ACC112 (cell line): ENCODE data around the gene LIFR.
A peak's percentile ranks its signal among the peaks of the same experiment; 100 is the strongest.
"Not testable (repeated sequence)": the region's sequence is repeated elsewhere in the genome, so short reads cannot be mapped to it uniquely, and the experiment has no call there.

ENCODE experiments used
- H2AFZ ChIP-seq: fragments of 200-600 bp; sonication (generic); one replicate; pipeline ENCODE4 v1.6.0; 2017; ENCODE audit warnings: antibody characterized with exemption, low read length; ENCODE audit not compliant: unreplicated experiment
- H3K27ac ChIP-seq: fragments of 200-600 bp; sonication (generic); 2 replicates; pipeline ENCODE4 v1.5.1; 2014; ENCODE audit warnings: low read depth, mild to moderate bottlenecking, antibody characterized with exemption, low read length, moderate library complexity
- H3K27me3 ChIP-seq: fragments of 200-600 bp; sonication (generic); 2 replicates; pipeline ENCODE4 v1.6.1; 2014; ENCODE audit warnings: mild to moderate bottlenecking, antibody characterized with exemption, low read length, moderate library complexity, mixed read lengths; ENCODE audit not compliant: insufficient read depth
- H3K36me3 ChIP-seq: fragments of 200-600 bp; sonication (generic); 2 replicates; pipeline ENCODE4 v1.6.1; 2016; ENCODE audit warnings: mild to moderate bottlenecking, antibody characterized with exemption, low read length, moderate library complexity, mixed read lengths; ENCODE audit not compliant: insufficient read depth
- H3K4me1 ChIP-seq: fragments of 200-600 bp; sonication (generic); one replicate; pipeline ENCODE4 v1.6.1; 2016; ENCODE audit warnings: low read length, mixed read lengths; ENCODE audit not compliant: insufficient read depth, unreplicated experiment, control insufficient read depth
- H3K4me3 ChIP-seq: fragments of 200-600 bp; sonication (generic); 2 replicates; pipeline ENCODE4 v1.5.1; 2014; ENCODE audit warnings: mild to moderate bottlenecking, low read depth, low read length
- H3K79me2 ChIP-seq: fragments of 200-600 bp; sonication (generic); one replicate; pipeline ENCODE4 v1.6.0; 2016; ENCODE audit warnings: low read length; ENCODE audit not compliant: control insufficient read depth, unreplicated experiment, insufficient read depth

LIFR gene

GRCh38 chr5:38518341-38518740 is 38.1 kb downstream of the LIFR start:
- Histone ChIP-seq H3K27ac (no peak overlapping the region), H3K79me2 (no peaks in the 10 kb centered on the region), H3K4me3 (no peak overlapping the region), H2AFZ (no peak overlapping the region), H3K36me3 (peaks cover 12% of the 10 kb centered on the region; the same call in 1 of the 2 replicates), H3K27me3 (no peaks in the 10 kb centered on the region), H3K4me1 (no peaks in the 10 kb centered on the region)

GRCh38 chr5:38516649-38517048 is 39.8 kb downstream of the LIFR start:
- H3K4me1 ChIP-seq, H3K36me3 ChIP-seq, H3K27me3 ChIP-seq, H3K27ac ChIP-seq, H3K4me3 ChIP-seq, H3K79me2 ChIP-seq, H2AFZ ChIP-seq: not testable (repeated sequence)

GRCh38 chr5:38515646-38516045 is 40.8 kb downstream of the LIFR start:
- Histone ChIP-seq H3K79me2 (no peaks in the 10 kb centered on the region), H3K27ac (no peak overlapping the region), H3K4me3 (no peak overlapping the region), H2AFZ (no peak overlapping the region), H3K27me3 (no peaks in the 10 kb centered on the region), H3K36me3 (no peaks in the 10 kb centered on the region), H3K4me1 (no peaks in the 10 kb centered on the region)

GRCh38 chr5:38515092-38515491 is 41.4 kb downstream of the LIFR start:
- Histone ChIP-seq H3K27ac (no peak overlapping the region), H3K4me3 (no peak overlapping the region), H3K27me3 (no peaks in the 10 kb centered on the region), H2AFZ (no peak overlapping the region), H3K79me2 (no peaks in the 10 kb centered on the region), H3K4me1 (peaks cover 3% of the 10 kb centered on the region), H3K36me3 (no peaks in the 10 kb centered on the region)

- H3K4me1 ChIP-seq: peaks cover 17% of the 10 kb centered on the region
- peak overlapping the region; percentile 74 for H3K27ac ChIP-seq
- no peak overlapping the region for H2AFZ ChIP-seq
Measured at GRCh38 chr5:38509185-38509584, 47.3 kb downstream of the LIFR start.

GRCh38 chr5:38506302-38506701 is 50.1 kb downstream of the LIFR start:
- H3K4me1 ChIP-seq: peaks cover 17% of the 10 kb centered on the region
- H3K27ac ChIP-seq: no peak overlapping the region
- no peak overlapping the region for H3K4me3 ChIP-seq
- H2AFZ ChIP-seq: no peak overlapping the region
- H3K27me3 ChIP-seq: no peaks in the 10 kb centered on the region
- no peaks in the 10 kb centered on the region for H3K79me2 ChIP-seq
- H3K36me3 ChIP-seq: no peaks in the 10 kb centered on the region

More at GRCh38 chr5:38509185-38509584, 47.3 kb downstream of the LIFR start:
- Histone ChIP-seq H3K4me3 (peak overlapping the region; percentile 49), H3K79me2 (no peaks in the 10 kb centered on the region), H3K36me3 (no peaks in the 10 kb centered on the region), H3K27me3 (no peaks in the 10 kb centered on the region)

- H3K36me3 ChIP-seq: no peaks in the 10 kb centered on the region
- peaks cover 5% of the 10 kb centered on the region for H3K4me1 ChIP-seq
- H3K79me2 ChIP-seq: no peaks in the 10 kb centered on the region
- H3K27ac ChIP-seq: no peak overlapping the region
- H3K27me3 ChIP-seq: no peaks in the 10 kb centered on the region
- no peak overlapping the region for H3K4me3 ChIP-seq
- H2AFZ ChIP-seq: no peak overlapping the region
Measured at GRCh38 chr5:38500573-38501260, 55.7 kb downstream of the LIFR start.

- no peaks in the 10 kb centered on the region for H3K79me2 ChIP-seq
- no peak overlapping the region for H3K4me3 ChIP-seq
- peaks cover 5% of the 10 kb centered on the region for H3K4me1 ChIP-seq
- no peaks in the 10 kb centered on the region for H3K36me3 ChIP-seq
- no peaks in the 10 kb centered on the region for H3K27me3 ChIP-seq
- no peak overlapping the region for H2AFZ ChIP-seq
- H3K27ac ChIP-seq: no peak overlapping the region
Measured at GRCh38 chr5:38497946-38498345, 58.5 kb downstream of the LIFR start.

GRCh38 chr5:38494763-38495162 is 61.7 kb downstream of the LIFR start:
- H3K4me3 ChIP-seq: no peak overlapping the region
- no peaks in the 10 kb centered on the region for H3K4me1 ChIP-seq
- H3K36me3 ChIP-seq: no peaks in the 10 kb centered on the region
- no peak overlapping the region for H2AFZ ChIP-seq
- no peaks in the 10 kb centered on the region for H3K79me2 ChIP-seq
- no peaks in the 10 kb centered on the region for H3K27me3 ChIP-seq
- no peak overlapping the region for H3K27ac ChIP-seq

- H3K4me1 ChIP-seq: no peaks in the 10 kb centered on the region
- no peak overlapping the region for H3K4me3 ChIP-seq
- H3K79me2 ChIP-seq: no peaks in the 10 kb centered on the region
- H3K27ac ChIP-seq: no peak overlapping the region
- H2AFZ ChIP-seq: no peak overlapping the region
- no peaks in the 10 kb centered on the region for H3K27me3 ChIP-seq
- H3K36me3 ChIP-seq: no peaks in the 10 kb centered on the region
Measured at GRCh38 chr5:38494175-38494574, 62.3 kb downstream of the LIFR start.

- Histone ChIP-seq H3K36me3 (peaks cover 5% of the 10 kb centered on the region; the same call in 1 of the 2 replicates), H3K27me3 (no peaks in the 10 kb centered on the region), H2AFZ (no peak overlapping the region), H3K27ac (no peak overlapping the region), H3K4me3 (no peak overlapping the region), H3K79me2 (no peaks in the 10 kb centered on the region), H3K4me1 (peaks cover 6% of the 10 kb centered on the region)
Measured at GRCh38 chr5:38483805-38484398, 72.5 kb downstream of the LIFR start.
